NCI-H2107 (cell line): ENCODE data around the gene ASB8.

Source experiments
- DNase-seq: peaks from one replicate; lab custom pipeline; 2025; lab: John Stamatoyannopoulos, UW

Gene ASB8

GRCh38 chr12:48105867-48106680 is 51.2 kb downstream of the ASB8 start, which contains the start of gene SENP1:
SENP1 (minus strand) TSS chr12:48106079; CDS start chr12:48101472, 4,607 bp downstream.
- DNase-seq = peak; percentile 85

- DNase-seq = no peak
Observed at GRCh38 chr12:48105321-48105866, 51.9 kb downstream of the ASB8 start.

- no peak for DNase-seq
Observed at GRCh38 chr12:48104531-48104930, 52.8 kb downstream of the ASB8 start.
